ENCODE results near the gene MICALL2.

MICALL2 gene

GRCh38 chr7:1455241-1455939 is 3.9 kb downstream of the MICALL2 start:
- Histone ChIP-seq H3K9ac (ENCODE audit: low read length) (no peak overlapping the region), H3K27ac (ENCODE audit: low read depth, low read length) (no peak overlapping the region), H3K36me3 (ENCODE audit: control insufficient read depth, insufficient read depth, low read length) (no peaks in the 10 kb centered on the region), H3K4me3 (ENCODE audit: low read depth, low read length) (no peak overlapping the region), H3K9me3 (ENCODE audit: control insufficient read depth, insufficient read depth, low read depth, low read length) (no peaks in the 10 kb centered on the region), H3K27me3 (ENCODE audit: control insufficient read depth, insufficient read depth, low read length) (no peaks in the 10 kb centered on the region), H3K4me1 (ENCODE audit: control insufficient read depth, insufficient read depth, low read length) (peaks cover 51% of the 10 kb centered on the region; the same call in 1 of the 2 replicates)

DNA sequence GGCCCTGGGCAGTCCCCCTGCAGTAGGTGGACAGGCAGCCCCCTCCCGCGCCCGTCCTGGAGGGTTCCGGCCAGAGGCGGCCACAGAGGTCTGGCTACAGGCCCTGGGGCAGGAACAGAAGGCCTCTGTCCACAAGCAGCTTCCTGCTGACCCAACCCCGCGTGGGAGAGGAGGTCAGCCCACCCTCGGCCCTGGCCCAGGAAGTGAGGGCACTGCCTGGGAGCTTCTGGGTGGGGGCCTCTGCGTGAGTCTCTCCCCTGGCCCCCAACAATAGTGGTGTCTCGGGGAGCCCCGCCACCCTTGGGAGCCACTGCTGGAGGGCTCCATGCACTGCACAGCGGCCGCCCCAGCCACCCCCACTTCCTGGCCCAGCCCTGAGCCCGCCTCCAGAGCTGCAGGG is 4.7 kb downstream of the MICALL2 start:
- Histone ChIP-seq H3K27ac (ENCODE audit: low read depth, low read length) (no peak overlapping the region), H3K4me1 (ENCODE audit: control insufficient read depth, insufficient read depth, low read length) (peaks cover 48% of the 10 kb centered on the region; the same call in 1 of the 2 replicates), H3K9ac (ENCODE audit: low read length) (no peak overlapping the region)

GRCh38 chr7:1452205-1452604 is 7.1 kb downstream of the MICALL2 start:
- H3K9ac ChIP-seq (ENCODE audit: low read length) = no peak overlapping the region
- no peak overlapping the region for H3K27ac ChIP-seq (ENCODE audit: low read depth, low read length)
- H3K4me3 ChIP-seq (ENCODE audit: low read depth, low read length) = no peak overlapping the region
- peaks cover 34% of the 10 kb centered on the region; the same call in 1 of the 2 replicates for H3K4me1 ChIP-seq (ENCODE audit: control insufficient read depth, insufficient read depth, low read length)
- H3K27me3 ChIP-seq (ENCODE audit: control insufficient read depth, insufficient read depth, low read length) = no peaks in the 10 kb centered on the region
- no peaks in the 10 kb centered on the region for H3K36me3 ChIP-seq (ENCODE audit: control insufficient read depth, insufficient read depth, low read length)
- H3K9me3 ChIP-seq (ENCODE audit: control insufficient read depth, insufficient read depth, low read depth, low read length) = no peaks in the 10 kb centered on the region

More for the DNA sequence above, 4.7 kb downstream of the MICALL2 start:
- H3K9me3 ChIP-seq (ENCODE audit: control insufficient read depth, insufficient read depth, low read depth, low read length) = no peaks in the 10 kb centered on the region
- H3K36me3 ChIP-seq (ENCODE audit: control insufficient read depth, insufficient read depth, low read length) = no peaks in the 10 kb centered on the region
- no peaks in the 10 kb centered on the region for H3K27me3 ChIP-seq (ENCODE audit: control insufficient read depth, insufficient read depth, low read length)
- no peak overlapping the region for H3K4me3 ChIP-seq (ENCODE audit: low read depth, low read length)

GRCh38 chr7:1450987-1451386 is 8.3 kb downstream of the MICALL2 start:
- no peak overlapping the region for H3K9ac ChIP-seq (ENCODE audit: low read length)
- H3K9me3 ChIP-seq (ENCODE audit: control insufficient read depth, insufficient read depth, low read depth, low read length) = no peaks in the 10 kb centered on the region
- H3K4me1 ChIP-seq (ENCODE audit: control insufficient read depth, insufficient read depth, low read length) = peaks cover 27% of the 10 kb centered on the region; the same call in 1 of the 2 replicates
- no peaks in the 10 kb centered on the region for H3K27me3 ChIP-seq (ENCODE audit: control insufficient read depth, insufficient read depth, low read length)
- H3K4me3 ChIP-seq (ENCODE audit: low read depth, low read length) = no peak overlapping the region
- no peaks in the 10 kb centered on the region for H3K36me3 ChIP-seq (ENCODE audit: control insufficient read depth, insufficient read depth, low read length)
- H3K27ac ChIP-seq (ENCODE audit: low read depth, low read length) = no peak overlapping the region

- Histone ChIP-seq H3K9ac (ENCODE audit: low read length) (no peak overlapping the region), H3K27me3 (ENCODE audit: control insufficient read depth, insufficient read depth, low read length) (no peaks in the 10 kb centered on the region), H3K9me3 (ENCODE audit: control insufficient read depth, insufficient read depth, low read depth, low read length) (no peaks in the 10 kb centered on the region), H3K36me3 (ENCODE audit: control insufficient read depth, insufficient read depth, low read length) (no peaks in the 10 kb centered on the region), H3K27ac (ENCODE audit: low read depth, low read length) (no peak overlapping the region), H3K4me3 (ENCODE audit: low read depth, low read length) (no peak overlapping the region), H3K4me1 (ENCODE audit: control insufficient read depth, insufficient read depth, low read length) (peaks cover 23% of the 10 kb centered on the region; the same call in 1 of the 2 replicates)
These were observed 8.8 kb downstream of the MICALL2 start for GRCh38 chr7:1450431-1450830.

DNA sequence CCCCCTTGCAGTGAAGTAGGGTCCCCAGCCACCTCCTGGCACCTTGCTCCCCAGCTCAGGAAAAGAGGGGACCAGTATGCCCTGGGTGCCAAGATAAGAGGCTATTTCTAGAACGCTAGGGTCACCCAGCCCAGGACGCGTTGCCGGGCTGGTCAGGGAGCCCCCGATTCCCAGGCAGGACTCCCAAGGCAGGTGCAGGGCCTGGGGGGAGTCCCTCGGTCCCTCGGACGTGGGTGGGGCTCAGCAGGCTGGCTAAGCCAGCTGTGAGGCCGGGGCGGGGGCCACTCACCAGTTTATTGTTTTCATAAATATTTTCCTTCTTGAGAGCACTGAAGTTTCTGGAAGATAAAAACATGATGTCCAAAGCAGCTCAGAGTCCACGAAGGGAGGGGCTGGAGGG is 9.3 kb downstream of the MICALL2 start:
- Histone ChIP-seq H3K27ac (ENCODE audit: low read depth, low read length) (no peak overlapping the region), H3K9me3 (ENCODE audit: control insufficient read depth, insufficient read depth, low read depth, low read length) (no peaks in the 10 kb centered on the region), H3K9ac (ENCODE audit: low read length) (no peak overlapping the region)

DNA sequence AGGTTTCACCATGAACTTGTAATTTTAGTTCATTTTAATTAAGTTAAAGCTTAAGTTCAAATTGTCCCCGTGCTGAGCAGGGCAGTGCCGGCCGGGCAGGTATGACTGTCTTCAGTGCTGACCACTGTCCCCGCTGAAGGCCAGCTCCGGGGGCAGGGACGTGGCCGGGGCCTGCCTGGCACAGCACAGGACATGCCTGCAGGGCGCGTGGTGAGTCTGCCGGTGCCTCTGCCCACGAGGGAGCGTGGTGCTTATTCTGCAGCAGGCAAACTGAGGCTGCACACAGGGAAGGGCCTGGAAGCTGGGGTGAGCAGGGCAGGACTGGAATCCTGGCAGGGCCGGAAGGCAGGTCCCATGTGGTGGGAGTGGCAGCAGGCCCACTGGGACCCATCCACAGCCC is 9.8 kb downstream of the MICALL2 start:
- Histone ChIP-seq H3K36me3 (ENCODE audit: control insufficient read depth, insufficient read depth, low read length) (no peaks in the 10 kb centered on the region), H3K9ac (ENCODE audit: low read length) (no peak overlapping the region), H3K27ac (ENCODE audit: low read depth, low read length) (no peak overlapping the region), H3K4me3 (ENCODE audit: low read depth, low read length) (no peak overlapping the region), H3K27me3 (ENCODE audit: control insufficient read depth, insufficient read depth, low read length) (no peaks in the 10 kb centered on the region), H3K9me3 (ENCODE audit: control insufficient read depth, insufficient read depth, low read depth, low read length) (no peaks in the 10 kb centered on the region), H3K4me1 (ENCODE audit: control insufficient read depth, insufficient read depth, low read length) (peaks cover 14% of the 10 kb centered on the region; the same call in 1 of the 2 replicates)

More for the DNA sequence above, 9.3 kb downstream of the MICALL2 start:
- Histone ChIP-seq H3K36me3 (ENCODE audit: control insufficient read depth, insufficient read depth, low read length) (no peaks in the 10 kb centered on the region), H3K4me3 (ENCODE audit: low read depth, low read length) (no peak overlapping the region), H3K27me3 (ENCODE audit: control insufficient read depth, insufficient read depth, low read length) (no peaks in the 10 kb centered on the region), H3K4me1 (ENCODE audit: control insufficient read depth, insufficient read depth, low read length) (peaks cover 18% of the 10 kb centered on the region; the same call in 1 of the 2 replicates)

DNA sequence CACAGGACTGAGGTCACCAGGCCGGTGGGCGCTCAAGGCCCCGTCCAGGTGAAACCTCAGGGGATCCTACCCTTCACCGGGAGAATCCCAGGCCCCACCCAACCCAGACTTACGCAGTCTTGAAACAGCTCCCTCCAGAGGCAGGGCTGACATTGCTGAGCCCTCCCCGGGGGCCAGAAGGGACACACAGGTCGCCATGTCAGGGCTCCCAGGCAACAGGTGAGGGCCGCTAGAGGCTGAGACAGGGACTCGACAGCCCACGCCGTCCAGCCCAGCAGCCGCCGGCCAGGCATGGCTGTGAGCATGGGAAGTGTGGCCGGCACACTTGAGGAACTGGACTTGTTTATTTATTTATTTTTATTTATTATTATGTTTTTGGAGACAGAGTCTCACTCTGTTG is 10.3 kb downstream of the MICALL2 start:
- Histone ChIP-seq H3K27me3 (ENCODE audit: control insufficient read depth, insufficient read depth, low read length) (no peaks in the 10 kb centered on the region), H3K9ac (ENCODE audit: low read length) (no peak overlapping the region), H3K36me3 (ENCODE audit: control insufficient read depth, insufficient read depth, low read length) (no peaks in the 10 kb centered on the region), H3K4me1 (ENCODE audit: control insufficient read depth, insufficient read depth, low read length) (peaks cover 12% of the 10 kb centered on the region; the same call in 1 of the 2 replicates), H3K9me3 (ENCODE audit: control insufficient read depth, insufficient read depth, low read depth, low read length) (no peaks in the 10 kb centered on the region), H3K27ac (ENCODE audit: low read depth, low read length) (no peak overlapping the region), H3K4me3 (ENCODE audit: low read depth, low read length) (no peak overlapping the region)

DNA sequence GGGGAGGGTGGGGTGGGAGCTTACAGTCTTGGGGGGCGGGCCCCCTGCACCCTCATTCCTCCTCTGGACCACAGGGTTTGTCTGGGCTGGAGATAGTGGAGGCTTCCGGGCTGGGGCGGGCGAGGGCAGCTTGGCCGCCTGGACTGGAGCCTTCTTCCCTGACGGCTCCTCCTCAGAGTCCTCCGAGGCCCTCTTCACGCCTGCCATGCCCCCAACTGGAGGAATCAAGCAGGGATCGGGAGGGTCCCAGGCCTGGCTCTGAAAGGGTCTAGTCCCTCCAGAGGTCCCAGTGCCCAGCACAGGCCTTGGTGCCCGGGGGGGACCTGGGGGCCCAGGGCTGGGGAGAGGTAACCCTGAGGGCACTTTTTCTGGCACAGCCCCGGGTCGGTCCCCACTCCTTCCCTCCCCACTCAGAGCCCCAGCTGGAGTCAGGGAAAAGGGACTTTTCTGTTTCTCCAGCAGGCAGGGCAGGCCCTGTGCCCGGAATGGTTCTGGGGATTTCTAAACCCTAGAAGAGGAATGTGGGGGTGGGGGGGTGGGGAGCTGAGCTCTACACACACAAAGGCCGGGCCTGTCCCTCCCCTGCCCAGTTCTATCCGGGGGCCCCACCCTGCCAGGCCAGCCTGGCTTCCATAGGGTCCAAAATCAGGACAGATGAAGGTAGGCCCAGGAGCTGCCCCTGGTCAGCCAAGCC is 11.6 kb downstream of the MICALL2 start:
- Histone ChIP-seq H3K4me1 (ENCODE audit: control insufficient read depth, insufficient read depth, low read length) (peaks cover 7% of the 10 kb centered on the region; the same call in 1 of the 2 replicates), H3K27ac (ENCODE audit: low read depth, low read length) (no peak overlapping the region), H3K27me3 (ENCODE audit: control insufficient read depth, insufficient read depth, low read length) (no peaks in the 10 kb centered on the region), H3K36me3 (ENCODE audit: control insufficient read depth, insufficient read depth, low read length) (no peaks in the 10 kb centered on the region), H3K4me3 (ENCODE audit: low read depth, low read length) (no peak overlapping the region), H3K9ac (ENCODE audit: low read length) (no peak overlapping the region), H3K9me3 (ENCODE audit: control insufficient read depth, insufficient read depth, low read depth, low read length) (no peaks in the 10 kb centered on the region)

GRCh38 chr7:1447112-1447511 is 12.2 kb downstream of the MICALL2 start:
- Histone ChIP-seq H3K9me3 (ENCODE audit: control insufficient read depth, insufficient read depth, low read depth, low read length) (no peaks in the 10 kb centered on the region), H3K9ac (ENCODE audit: low read length) (no peak overlapping the region), H3K36me3 (ENCODE audit: control insufficient read depth, insufficient read depth, low read length) (no peaks in the 10 kb centered on the region), H3K27ac (ENCODE audit: low read depth, low read length) (no peak overlapping the region), H3K4me1 (ENCODE audit: control insufficient read depth, insufficient read depth, low read length) (peaks cover under 1% of the 10 kb centered on the region; the same call in 1 of the 2 replicates), H3K27me3 (ENCODE audit: control insufficient read depth, insufficient read depth, low read length) (no peaks in the 10 kb centered on the region), H3K4me3 (ENCODE audit: low read depth, low read length) (no peak overlapping the region)

- H3K36me3 ChIP-seq (ENCODE audit: control insufficient read depth, insufficient read depth, low read length) = no peaks in the 10 kb centered on the region
- H3K27me3 ChIP-seq (ENCODE audit: control insufficient read depth, insufficient read depth, low read length) = no peaks in the 10 kb centered on the region
- no peak overlapping the region for H3K27ac ChIP-seq (ENCODE audit: low read depth, low read length)
- H3K4me3 ChIP-seq (ENCODE audit: low read depth, low read length) = no peak overlapping the region
- H3K9ac ChIP-seq (ENCODE audit: low read length) = no peak overlapping the region
- no peaks in the 10 kb centered on the region for H3K4me1 ChIP-seq (ENCODE audit: control insufficient read depth, insufficient read depth, low read length)
- no peaks in the 10 kb centered on the region for H3K9me3 ChIP-seq (ENCODE audit: control insufficient read depth, insufficient read depth, low read depth, low read length)
These were observed 12.6 kb downstream of the MICALL2 start for GRCh38 chr7:1446620-1447032.

Measured in HUES6 (cell line).